ENCODE measurements around the gene ASCC1. TPM values are rescaled to one million over a fixed set of nuclear protein-coding genes. Genes with fewer than 3 reads are reported as not detected.

Gene ASCC1
- total and polyA plus RNA-seq, 2 donors (not counting 3 experiments of a cell fraction or from before 2014, with no cell fraction given) = 16.0 to 24.9 TPM

DNA sequence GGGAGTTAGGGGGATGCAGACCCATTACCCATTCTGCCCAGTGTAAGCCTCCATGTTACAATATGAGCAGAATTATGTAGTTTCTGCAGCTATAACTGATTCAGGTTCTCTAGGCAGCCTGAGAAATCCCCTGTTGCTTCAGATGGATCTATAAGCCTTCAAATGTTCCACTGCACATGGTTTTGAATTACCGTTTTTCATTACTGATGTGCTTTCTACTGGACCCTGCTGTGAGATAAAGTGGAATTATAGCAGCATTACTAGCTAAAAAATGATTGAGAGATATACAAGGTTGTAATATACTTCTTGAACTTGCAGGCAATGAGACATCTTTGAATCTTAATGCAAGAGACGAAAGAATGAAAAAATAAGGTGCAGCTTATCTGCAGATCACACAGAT is 38.6 kb downstream of the ASCC1 start:
- Histone ChIP-seq H3K36me3 (ENCODE audit: control insufficient read depth in 2 of 2, extremely low read depth in 1 of 2, insufficient read depth in 2 of 2, low read length in 2 of 2) (no peaks in the 10 kb centered on the region), H2AFZ (ENCODE audit: low read depth, low read length) (no peak overlapping the region), H3K9me3 (replicated peaks; ENCODE audit: control insufficient read depth, insufficient read depth, low read length) (no peaks in the 10 kb centered on the region), H4K20me1 (replicated peaks; ENCODE audit: control insufficient read depth, extremely low read depth, insufficient read depth, low read length) (no peaks in the 10 kb centered on the region), H3K27ac (ENCODE audit: insufficient read depth, low read depth, low read length) (no peak overlapping the region), H3K9me1 (replicated peaks; ENCODE audit: control insufficient read depth, extremely low read depth, insufficient read depth, low read length) (no peaks in the 10 kb centered on the region), H3K4me1 (ENCODE audit: control insufficient read depth, extremely low read depth, insufficient read depth, low read length) (peaks cover 23% of the 10 kb centered on the region), H3K4me2 (ENCODE audit: insufficient read depth, low read length) (no peak overlapping the region), H3K79me2 (ENCODE audit: control insufficient read depth, insufficient read depth, low read length) (no peaks in the 10 kb centered on the region), H3K4me3 (replicated peaks in 1 of 3; ENCODE audit: insufficient read depth in 1 of 3, low read depth in 1 of 3, low read length in 3 of 3) (no peak overlapping the region), H3K9ac (replicated peaks; ENCODE audit: extremely low read depth, insufficient read depth, low read length) (no peak overlapping the region), H3K27me3 (ENCODE audit: control insufficient read depth in 2 of 2, insufficient read depth in 2 of 2, low read length in 2 of 2) (no peaks in the 10 kb centered on the region)
- intact Hi-C loops (cut with micrococcal nuclease) = no loop called here
- ChIA-PET POLR2A (no interaction called here), CTCF (interaction anchor here (1.3 to 1.5 kb wide), 3 partner anchors 9 to 129 kb away, joined by 3 to 6 read pairs (median 3); no protein-coding TSS in a partner anchor)
- dilution Hi-C loops (cut with MboI; ENCODE audit: extremely low pct_ligation_motif_present, low sequenced_read_pairs) = no loop called here
- no TSS peak for BruUV-seq (replicated peaks)
- DNase-seq (ENCODE audit: low read depth, low spot score) = no peak
- no peak for FAIRE-seq
- no peak for TF ChIP-seq EZH2 (IDR thresholded peaks at IDR 0.05; ENCODE audit: borderline replicate concordance, low read depth, low read length, severe bottlenecking)

- no peak for FAIRE-seq
These were observed 39.4 kb downstream of the ASCC1 start for GRCh38 chr10:72176701-72177100.

More at GRCh38 chr10:72176701-72177100, 39.4 kb downstream of the ASCC1 start:
- Histone ChIP-seq H3K9ac (replicated peaks; ENCODE audit: extremely low read depth, insufficient read depth, low read length) (no peak overlapping the region), H2AFZ (ENCODE audit: low read depth, low read length) (no peak overlapping the region), H3K9me3 (replicated peaks; ENCODE audit: control insufficient read depth, insufficient read depth, low read length) (no peaks in the 10 kb centered on the region), H3K79me2 (ENCODE audit: control insufficient read depth, insufficient read depth, low read length) (no peaks in the 10 kb centered on the region), H3K4me1 (ENCODE audit: control insufficient read depth, extremely low read depth, insufficient read depth, low read length) (peaks cover 28% of the 10 kb centered on the region), H3K9me1 (replicated peaks; ENCODE audit: control insufficient read depth, extremely low read depth, insufficient read depth, low read length) (no peaks in the 10 kb centered on the region), H3K27me3 (ENCODE audit: control insufficient read depth in 2 of 2, insufficient read depth in 2 of 2, low read length in 2 of 2) (no peaks in the 10 kb centered on the region), H4K20me1 (replicated peaks; ENCODE audit: control insufficient read depth, extremely low read depth, insufficient read depth, low read length) (no peaks in the 10 kb centered on the region), H3K36me3 (ENCODE audit: control insufficient read depth in 2 of 2, extremely low read depth in 1 of 2, insufficient read depth in 2 of 2, low read length in 2 of 2) (no peaks in the 10 kb centered on the region), H3K4me3 (replicated peaks in 1 of 3; ENCODE audit: insufficient read depth in 1 of 3, low read depth in 1 of 3, low read length in 3 of 3) (no peak overlapping the region), H3K27ac (ENCODE audit: insufficient read depth, low read depth, low read length) (no peak overlapping the region), H3K4me2 (ENCODE audit: insufficient read depth, low read length) (no peak overlapping the region)
- ChIA-PET POLR2A (interaction anchor here (0.6 kb wide), 1 partner anchor 10 kb away, joined by 6 read pairs; no protein-coding TSS in a partner anchor), CTCF (interaction anchor here (1.3 to 1.4 kb wide), 2 partner anchors 10 to 128 kb away, joined by 3 to 6 read pairs; no protein-coding TSS in a partner anchor)
- BruUV-seq (replicated peaks) = no TSS peak
- intact Hi-C loops (cut with micrococcal nuclease) = no loop called here
- dilution Hi-C loops (cut with MboI; ENCODE audit: extremely low pct_ligation_motif_present, low sequenced_read_pairs) = no loop called here
- DNase-seq (ENCODE audit: low read depth, low spot score) = no peak
- TF ChIP-seq EZH2 (IDR thresholded peaks at IDR 0.05; ENCODE audit: borderline replicate concordance, low read depth, low read length, severe bottlenecking) (no peak), FOS (IDR thresholded peaks at IDR 0.05; ENCODE audit: borderline replicate concordance, insufficient read depth, low read length) (no peak), JUN (IDR thresholded peaks at IDR 0.05; ENCODE audit: borderline replicate concordance, insufficient read depth, insufficient read length, low read depth) (no peak), MAX (IDR thresholded peaks at IDR 0.05; ENCODE audit: insufficient read depth, insufficient read length) (no peak)
